HG03066 (cell line): Measurements from ENCODE around the gene GTF3C2.
"Not testable (repeated sequence)": the region's sequence is repeated elsewhere in the genome, so short reads cannot be mapped to it uniquely, and the experiment has no call there.

Experiments
- ATAC-seq: cut with Tn5 transposase; IDR thresholded peaks from one replicate; pipeline ENCODE4 v1.9.1; 2021; ENCODE audit warnings: low read depth; ENCODE audit not compliant: unreplicated experiment

The GTF3C2 gene

DNA sequence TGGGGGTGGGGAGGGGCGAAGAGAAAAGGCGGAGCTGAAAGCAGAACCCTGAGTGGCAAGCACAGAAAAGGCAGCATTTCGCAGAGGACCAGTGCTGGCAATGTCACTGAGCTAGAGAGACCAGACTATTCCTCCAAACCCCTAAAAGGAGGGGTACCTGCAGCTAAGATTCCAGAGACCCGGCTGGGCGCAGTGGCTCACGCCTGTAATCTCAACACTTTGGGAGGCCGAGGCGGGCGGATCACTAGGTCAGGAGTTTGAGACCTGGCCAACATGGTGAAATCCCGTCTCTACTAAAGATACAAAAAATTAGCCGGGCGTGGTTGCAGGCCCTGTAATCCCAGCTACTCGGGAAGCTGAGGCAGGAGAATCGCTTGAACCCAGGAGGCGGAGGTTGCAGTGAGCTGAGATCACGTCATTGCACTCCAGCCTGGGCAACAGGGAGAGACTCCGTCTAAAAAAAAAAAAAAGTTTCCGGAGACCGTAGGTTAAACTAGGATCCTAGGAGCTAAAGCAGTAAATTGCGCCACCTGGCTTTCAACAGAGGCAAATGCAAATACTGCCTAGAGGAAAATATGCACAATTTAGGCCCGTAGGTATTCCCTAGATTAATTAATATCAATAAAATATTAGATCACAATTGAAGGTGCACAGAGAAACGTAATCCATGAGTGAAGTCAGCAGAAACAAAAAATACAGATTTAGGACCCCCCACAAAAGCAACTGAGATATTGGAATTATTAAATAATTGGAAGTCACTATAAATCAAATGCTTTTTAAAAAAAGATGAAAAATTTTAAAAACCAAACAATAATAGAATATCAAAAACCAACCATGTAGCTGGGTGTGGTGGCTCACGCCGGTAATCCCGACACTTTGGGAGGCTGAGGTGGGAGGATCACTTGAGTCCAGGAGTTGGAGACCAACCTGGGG, 53.2 kb downstream of the GTF3C2 start:
- no peak for ATAC-seq

DNA sequence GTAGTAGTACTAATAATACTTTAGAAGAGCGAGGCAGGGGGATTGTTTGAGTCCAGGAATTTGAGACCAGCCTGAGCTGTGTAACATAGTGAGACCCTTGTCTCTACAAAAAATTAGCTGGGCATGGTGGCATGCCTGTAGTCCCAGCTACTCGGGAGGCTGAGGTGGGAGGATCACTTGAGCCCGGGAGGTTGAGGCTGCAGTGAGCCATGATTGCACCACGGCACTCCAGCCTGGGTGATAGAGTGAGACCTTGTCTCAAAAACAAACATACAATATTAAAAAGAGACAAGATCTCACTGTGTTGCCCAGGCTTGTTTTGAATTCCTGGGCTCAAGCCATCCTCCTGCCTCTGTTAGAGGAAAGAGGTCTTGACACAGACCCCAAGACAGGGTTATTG, 56.0 kb downstream of the GTF3C2 start:
- ATAC-seq, result not testable (repeated sequence)

DNA sequence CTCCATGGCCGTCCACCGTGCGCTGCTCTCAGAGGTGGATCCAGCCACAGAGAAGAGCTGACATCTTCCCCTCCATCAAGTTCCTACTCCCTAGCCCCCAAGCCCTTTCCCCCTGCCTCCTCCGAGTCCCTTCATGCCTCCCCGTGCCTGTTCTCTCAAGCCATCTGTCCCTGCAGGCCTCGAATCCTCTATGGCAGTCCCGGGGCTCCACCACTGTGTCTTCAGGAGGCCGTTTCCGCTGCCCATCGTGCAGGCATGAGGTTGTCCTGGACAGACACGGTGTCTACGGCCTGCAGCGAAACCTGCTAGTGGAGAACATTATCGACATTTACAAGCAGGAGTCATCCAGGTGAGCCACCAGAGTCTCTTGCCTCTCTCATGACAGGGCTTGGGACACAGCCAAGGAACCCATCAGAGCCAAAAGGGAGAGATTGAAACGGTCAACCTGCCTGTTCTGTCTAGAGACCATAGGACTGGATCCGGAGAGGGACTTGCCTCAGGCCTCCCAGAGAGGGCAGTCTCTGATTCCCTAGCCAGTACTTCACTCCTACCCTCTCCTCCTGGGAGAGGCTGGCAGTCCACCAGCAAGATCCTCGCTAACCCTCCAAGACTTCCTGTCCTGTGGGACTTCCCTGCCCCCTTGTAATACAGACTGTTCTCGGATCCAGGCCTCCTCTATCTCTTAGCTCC, 58.0 kb downstream of the GTF3C2 start:
- no peak for ATAC-seq

DNA sequence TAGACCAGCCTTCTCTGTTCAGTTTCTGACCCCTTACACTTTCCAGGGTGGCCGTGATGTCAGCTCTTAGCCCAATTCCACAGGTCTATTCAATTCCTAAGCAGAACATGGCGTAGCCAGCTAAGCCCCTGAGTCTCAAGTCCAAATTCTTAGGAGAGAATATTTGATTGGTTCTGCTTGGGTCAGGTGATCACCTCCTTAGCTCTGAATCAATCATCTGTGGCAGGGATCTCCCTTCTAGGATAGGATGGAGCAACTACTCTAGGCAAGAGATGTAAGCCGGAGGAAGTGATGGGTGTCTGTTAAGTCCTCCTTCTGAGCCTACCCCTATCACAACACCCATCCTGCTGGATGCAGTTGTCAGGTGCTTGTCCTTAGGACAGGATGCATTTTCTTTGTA, 59.4 kb downstream of the GTF3C2 start:
- ATAC-seq, result no peak

DNA sequence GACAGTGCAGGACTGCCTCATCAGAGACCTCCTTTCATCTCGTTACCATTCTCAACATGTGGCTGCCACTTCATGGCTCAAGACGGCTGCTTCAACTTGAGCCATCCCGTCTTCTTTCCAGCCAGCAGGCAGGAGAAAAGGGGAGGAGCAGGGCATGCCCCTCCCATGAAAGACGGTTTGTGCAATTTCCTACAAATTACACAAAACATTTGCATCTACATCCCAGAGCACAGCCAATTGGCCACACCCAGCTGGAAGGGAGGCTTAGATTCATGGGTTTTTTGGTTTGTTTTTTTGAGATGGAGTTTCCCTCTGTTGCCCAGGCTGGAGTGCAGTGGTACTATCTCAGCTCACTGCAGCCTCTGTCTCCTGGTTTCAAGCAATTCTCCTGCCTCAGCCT, 60.1 kb downstream of the GTF3C2 start:
- ATAC-seq, result no peak

DNA sequence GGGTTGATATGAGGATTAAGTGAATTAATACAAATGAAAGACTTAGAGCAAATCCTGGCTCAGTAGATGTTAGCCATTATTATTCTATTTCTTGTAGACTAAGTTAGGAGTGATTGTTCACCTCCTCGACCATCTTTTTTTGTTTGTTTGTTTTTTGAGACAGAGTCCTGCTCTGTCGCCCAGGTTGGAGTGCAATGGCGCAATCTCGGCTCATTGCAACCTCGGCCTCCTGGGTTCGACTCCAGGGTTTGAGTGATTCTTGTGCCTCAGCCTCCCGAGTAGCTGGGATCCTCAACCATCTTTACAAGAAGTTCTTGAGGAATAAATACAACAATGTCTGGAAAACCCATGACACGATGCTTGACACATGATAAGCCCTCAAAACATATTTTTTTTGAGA, 61.6 kb downstream of the GTF3C2 start:
- ATAC-seq, result no peak

DNA sequence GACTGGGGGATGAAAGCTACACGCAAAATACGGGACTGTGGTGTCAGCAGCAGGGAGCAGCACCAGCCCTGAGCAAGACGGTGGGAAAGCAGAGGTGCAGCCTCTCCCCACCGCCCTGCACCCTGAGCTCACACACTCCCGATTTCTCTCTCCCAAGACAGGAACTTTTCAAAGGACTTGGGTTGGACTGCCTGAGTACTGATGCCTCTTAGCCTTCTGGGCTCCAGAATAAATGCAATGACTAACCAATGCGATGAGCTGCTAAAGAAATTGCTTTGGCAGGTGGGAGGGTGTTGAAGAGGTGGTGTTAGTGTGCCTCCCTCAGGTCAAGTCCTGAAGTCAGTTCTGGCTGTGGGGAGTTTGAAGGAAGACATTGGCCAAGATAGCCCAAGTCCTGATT, 64.7 kb downstream of the GTF3C2 start:
- ATAC-seq, result no peak

DNA sequence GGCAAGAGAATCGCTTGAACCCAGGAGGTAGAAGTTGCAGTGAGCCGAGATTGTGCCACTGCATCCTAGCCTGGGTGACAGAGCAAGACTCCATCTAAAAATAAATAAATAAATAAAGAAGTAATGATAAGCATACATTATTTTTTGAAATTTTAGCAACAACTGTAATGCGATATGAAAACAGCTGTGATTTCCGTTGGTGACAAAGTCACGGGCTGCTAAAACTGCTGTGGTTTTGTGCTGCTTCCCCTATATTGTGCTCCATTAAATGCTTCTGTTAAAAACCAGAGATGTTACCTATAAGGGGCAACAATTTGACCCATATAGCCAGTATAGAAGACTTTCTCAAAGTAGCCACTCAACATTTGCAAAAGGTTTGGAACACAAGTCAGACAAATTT, 66.0 kb downstream of the GTF3C2 start:
- ATAC-seq, result no peak

DNA sequence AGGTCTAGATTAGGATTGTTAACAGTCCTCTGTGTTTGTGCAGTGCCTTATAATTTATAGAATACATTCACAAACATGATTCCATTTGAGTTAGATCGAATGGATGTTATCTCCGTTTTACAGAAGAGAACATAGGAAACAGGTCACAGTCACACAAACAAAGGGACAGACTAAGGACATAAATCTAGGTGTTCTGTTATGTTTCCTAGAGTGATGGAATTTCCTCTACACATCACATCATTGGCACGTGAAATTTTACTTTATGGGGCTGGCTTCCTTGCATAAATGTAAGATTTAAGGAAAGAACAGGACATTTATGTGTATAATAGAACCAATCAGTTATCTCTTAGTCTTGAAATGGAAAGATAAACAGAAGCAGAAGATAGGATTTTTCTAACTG, 68.0 kb downstream of the GTF3C2 start:
- no peak for ATAC-seq

DNA sequence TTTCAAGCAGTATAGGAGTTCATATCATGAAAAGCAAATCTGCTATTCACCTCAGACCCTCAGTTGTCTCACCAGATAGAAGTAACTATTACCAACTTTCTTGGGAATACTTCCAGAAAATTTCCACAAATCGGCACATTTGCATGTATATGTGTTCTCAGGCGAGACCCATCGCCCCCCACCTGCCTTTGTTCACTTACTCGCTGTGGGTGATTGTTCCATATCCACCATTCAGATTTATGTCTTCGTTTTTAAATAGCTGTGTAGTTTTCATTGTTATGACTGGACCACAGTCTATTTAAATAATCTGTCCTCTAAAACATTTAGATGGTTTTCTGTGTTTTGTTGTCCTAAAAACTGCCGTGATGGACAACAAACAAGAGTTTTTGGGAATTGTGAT, 71.1 kb downstream of the GTF3C2 start:
- ATAC-seq, result no peak

DNA sequence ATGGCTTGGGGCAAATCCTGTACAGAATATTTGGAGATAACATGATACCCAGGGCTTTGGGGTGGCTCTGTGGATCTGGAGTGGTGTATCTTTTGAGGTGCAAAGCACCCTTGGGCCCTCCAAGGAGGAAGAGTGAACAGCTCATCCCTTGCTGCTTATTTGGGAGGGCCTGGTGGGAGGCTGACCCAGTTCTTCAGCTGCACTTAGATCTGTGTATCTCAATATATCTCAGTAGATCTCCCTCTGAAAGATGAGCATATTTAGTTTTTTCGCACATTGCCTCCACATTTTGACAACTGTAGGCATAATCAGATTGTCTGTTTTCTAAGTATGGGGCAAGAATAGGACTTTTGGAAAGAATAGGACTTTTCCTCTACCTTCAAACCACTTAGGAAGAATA, 71.6 kb downstream of the GTF3C2 start:
- ATAC-seq, result no peak

DNA sequence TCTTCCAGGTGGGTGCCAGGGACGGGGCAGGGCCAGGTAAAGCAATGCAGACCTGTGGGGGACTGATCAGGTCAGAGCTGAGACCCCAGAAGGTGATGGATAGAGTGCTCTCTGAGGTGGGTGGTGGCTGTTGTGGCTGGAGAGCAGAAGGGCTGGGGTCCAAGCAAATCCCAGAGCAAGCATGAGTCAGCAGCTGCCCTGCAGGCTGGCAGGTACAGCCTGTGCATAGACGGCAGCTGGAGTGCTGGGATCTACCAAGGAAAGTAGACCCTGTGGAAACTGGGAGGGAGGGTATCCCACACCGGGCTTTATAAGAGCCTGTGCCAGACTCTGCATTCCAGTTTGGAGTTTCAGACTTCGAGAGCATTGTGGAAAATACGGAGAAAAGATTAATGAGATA, 73.7 kb downstream of the GTF3C2 start:
- no peak for ATAC-seq

DNA sequence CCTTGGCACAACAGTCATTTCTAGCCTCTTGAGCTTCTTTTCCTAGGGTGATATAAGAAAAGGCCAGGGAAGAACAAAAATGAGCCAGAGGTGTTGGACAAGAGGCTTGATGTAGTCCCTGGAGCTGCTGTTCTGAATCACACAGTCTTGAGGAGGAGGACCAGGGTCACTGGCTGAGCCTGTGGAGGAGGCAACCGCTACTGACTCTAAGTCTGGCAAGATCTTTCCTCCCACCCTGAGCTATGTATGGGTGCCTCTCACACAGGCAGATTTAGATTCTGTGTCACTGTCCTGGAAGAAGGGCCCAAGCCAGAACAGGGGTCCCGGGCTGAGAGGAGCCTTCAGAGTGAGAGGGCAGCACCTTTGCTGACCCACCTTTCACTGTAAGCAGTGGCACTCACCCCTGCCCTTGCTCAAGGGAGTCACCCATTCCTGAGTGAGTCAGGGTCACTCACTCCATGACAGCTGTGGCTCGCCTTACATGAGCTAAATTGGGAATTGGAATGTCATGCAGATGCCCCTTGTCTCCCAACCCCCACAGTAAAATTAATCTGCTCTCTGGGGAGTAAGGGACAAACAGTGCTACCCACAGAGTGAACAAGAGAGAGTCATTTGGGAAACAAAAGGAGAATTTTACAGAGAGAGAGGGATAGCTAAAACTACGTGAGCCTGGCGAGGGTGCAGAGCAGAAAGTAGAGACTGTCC, 74.6 kb downstream of the GTF3C2 start, which contains the start of gene TRIM54:
Gene TRIM54, plus strand, starts transcription at position 575 of the 705 bp plus-strand sequence. CDS start 303 bp downstream, outside the sequence.
- no peak for ATAC-seq

DNA sequence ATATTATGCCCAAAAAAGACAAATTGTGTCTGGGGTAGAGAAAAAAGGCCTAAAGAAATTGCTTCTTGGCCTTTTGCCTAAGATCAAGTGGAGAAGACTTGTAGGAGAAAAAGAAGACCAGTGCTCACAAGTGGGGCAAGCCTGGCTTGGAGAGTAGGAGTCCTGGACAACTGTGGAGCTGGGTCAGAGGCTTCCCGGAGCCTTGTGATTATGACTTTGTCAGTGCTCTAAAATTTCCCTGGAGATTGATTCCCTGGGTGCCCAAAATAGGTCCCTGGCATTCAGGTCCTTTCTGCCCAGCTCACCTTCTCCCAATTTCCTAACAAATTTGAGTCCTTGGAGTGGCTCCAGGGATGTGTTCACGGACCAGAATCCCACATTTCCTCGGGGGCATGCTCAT, 75.1 kb downstream of the GTF3C2 start:
- no peak for ATAC-seq

DNA sequence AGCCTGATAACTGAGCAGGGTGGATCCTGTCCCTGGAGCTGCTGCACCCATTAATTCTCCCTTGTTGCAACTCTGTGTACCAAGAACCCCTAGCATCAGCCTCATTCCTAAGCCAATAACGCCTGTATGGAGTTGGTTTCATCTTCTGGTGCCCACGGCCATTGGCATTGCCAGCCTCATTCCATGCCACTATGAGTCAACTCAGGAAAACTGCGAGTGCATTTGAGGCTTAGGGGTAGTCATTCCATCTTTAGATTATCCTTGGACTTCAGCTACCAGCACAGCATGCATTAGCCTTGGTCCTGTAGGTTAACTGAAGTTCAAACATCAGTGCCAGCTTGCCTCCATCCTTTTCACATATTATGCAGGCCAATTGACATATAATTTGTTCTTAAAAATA, 75.7 kb downstream of the GTF3C2 start:
- ATAC-seq, result no peak

DNA sequence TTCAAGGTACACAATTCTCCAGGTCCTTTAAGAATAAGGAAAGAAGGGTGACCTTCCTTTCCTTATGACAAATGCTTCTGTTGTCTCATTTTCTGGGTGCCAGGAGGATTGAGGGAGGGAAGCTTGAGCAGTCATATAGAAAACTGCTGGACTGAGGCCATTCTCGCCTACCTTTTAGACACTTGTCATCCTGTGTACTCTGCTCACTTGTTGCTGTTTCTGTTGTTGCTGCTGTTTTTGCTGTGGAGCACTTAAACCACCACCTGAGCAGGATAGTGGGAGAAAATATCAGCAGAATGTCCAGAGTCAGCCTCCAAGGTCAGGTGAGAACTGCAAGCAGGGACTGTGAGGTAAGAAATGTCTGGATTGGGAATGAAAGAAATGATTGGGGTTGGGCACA, 78.6 kb downstream of the GTF3C2 start:
- no peak for ATAC-seq
